Measurements from ENCODE around the gene NR2F2.

GRCh38 chr15:96331144-96331944 lies 844 bp downstream of the NR2F2 start:
- TF ChIP-seq CTCF (IDR thresholded peaks at IDR 0.05; ENCODE audit: low read depth, low read length, poor library complexity, severe bottlenecking), result no peak
- TF ChIP-seq EZH2phosphoT487 (IDR thresholded peaks at IDR 0.05; ENCODE audit: borderline replicate concordance, low read length), result no peak
